Thyroid gland (tissue), 4 donors: ENCODE measurements around the gene MS4A6E.
"Not testable (repeated sequence)": the region's sequence is repeated elsewhere in the genome, so short reads cannot be mapped to it uniquely, and the experiment has no call there.

Experiments used
- CTCF ChIP-seq, 6 experiments: fragments of 200-600 bp in 3 of 6; fragments of 450-650 bp in 3 of 6; sonication (generic) in 3 of 6; IDR thresholded peaks; one replicate each; pipeline ENCODE4 v1.5.1; 2016 to 2019; ENCODE audit warnings: antibody characterized with exemption in 6 of 6, mild to moderate bottlenecking in 2 of 6, inconsistent platforms in 1 of 6, moderate library complexity in 1 of 6
- POLR2A ChIP-seq, 2 donors: fragments of 450-650 bp; IDR thresholded peaks; one replicate each; pipeline ENCODE4 v1.6.1; 2017; ENCODE audit warnings: antibody characterized with exemption in 2 of 2, mild to moderate bottlenecking in 2 of 2, moderate library complexity in 1 of 2

- not testable (repeated sequence) for TF ChIP-seq CTCF, POLR2A (IDR thresholded peaks at IDR 0.05)
Observed at GRCh38 chr11:60301884-60302283, 25.2 kb upstream of the MS4A6E start.
